GM12878 (cell line): Measurements from ENCODE around the gene CIB4. TPM values are rescaled to one million over a fixed set of nuclear protein-coding genes. Genes with fewer than 3 reads are reported as not detected.

ENCODE experiments used
- ATAC-seq: fragments of 200-7000 bp; cut with Tn5 transposase; 3 replicates; pipeline ENCODE4 v1.9.1; 2020; ENCODE audit warnings: mild to moderate bottlenecking, moderate library complexity
- BruUV-seq: library from RNA; stranded (reverse); fragments of 400-500 nt; replicated peaks from 2 replicates; lab custom pipeline; 2021; lab: Mats Ljungman, UMichigan
- CTCF ChIA-PET: fragments of 300-600 bp; sonication (Branson Sonifier 250); formaldehyde crosslinking; extraction: SDS; loops from one replicate; lab custom pipeline; 2021; ENCODE audit warnings: inconsistent platforms; lab: Yijun Ruan, JAX
- POLR2A ChIA-PET: fragments of 350-600 bp; formaldehyde crosslinking; extraction: SDS; loops from one replicate; lab custom pipeline; 2021; ENCODE audit warnings: inconsistent platforms; lab: Charles Lee
- RAD21 ChIA-PET: fragments of 300-600 bp; sonication (Branson Sonifier 250); formaldehyde crosslinking; loops from one replicate; lab custom pipeline; 2023; ENCODE audit warnings: antibody characterized with exemption; ENCODE audit not compliant: unreplicated experiment; lab: Charles Lee
- SMC1A ChIA-PET: fragments of 300-600 bp; sonication (Branson Sonifier 250); formaldehyde crosslinking; loops from one replicate; lab custom pipeline; 2023; ENCODE audit not compliant: unreplicated experiment, uncharacterized antibody; lab: Charles Lee
- DNase-seq: peaks from one replicate; pipeline ENCODE4 v3.0.0-alpha.2; 2011; ENCODE audit warnings: low read depth, low spot score
- FAIRE-seq: peaks from 3 replicates; lab custom pipeline; 2011; peaks lifted over from hg19 to GRCh38; lab: Jason Lieb, UNC
- H2AFZ ChIP-seq: 2 replicates; pipeline ENCODE4 v1.6.0; 2011; ENCODE audit warnings: low read depth, low read length, control low read depth; ENCODE audit not compliant: control insufficient read depth
- H3K27ac ChIP-seq: 2 replicates; pipeline ENCODE4 v1.5.1; 2011; ENCODE audit warnings: control low read depth; ENCODE audit not compliant: control insufficient read depth, insufficient read depth
- H3K27me3 ChIP-seq, 2 experiments: replicated peaks in 1 of 2; 2 replicates each; pipeline versions ENCODE4 v1.6.0 to v1.6.1; 2011; ENCODE audit warnings: low read length in 1 of 2; ENCODE audit not compliant: control insufficient read depth in 2 of 2, insufficient read depth in 2 of 2
- H3K36me3 ChIP-seq, 2 experiments: 2 replicates each; pipeline ENCODE4 v1.5.1; 2011; ENCODE audit warnings: low read length in 1 of 2; ENCODE audit not compliant: control insufficient read depth in 2 of 2, insufficient read depth in 2 of 2
- H3K4me1 ChIP-seq: 2 replicates; pipeline ENCODE4 v1.6.1; 2011; ENCODE audit warnings: mild to moderate bottlenecking, low read length, moderate library complexity, mixed read lengths; ENCODE audit not compliant: control insufficient read depth, insufficient read depth
- H3K4me2 ChIP-seq: 2 replicates; pipeline ENCODE4 v1.6.0; 2011; ENCODE audit warnings: control low read depth; ENCODE audit not compliant: control insufficient read depth, insufficient read depth
- H3K4me3 ChIP-seq: fragments of 200-600 bp; sonication (generic); 2 replicates; pipeline ENCODE4 v1.5.1; 2016
- H3K79me2 ChIP-seq: 2 replicates; pipeline ENCODE4 v1.6.0; 2011; ENCODE audit warnings: low read length; ENCODE audit not compliant: control insufficient read depth, insufficient read depth
- H3K9ac ChIP-seq: 2 replicates; pipeline ENCODE4 v1.8.0; 2011; ENCODE audit warnings: low read length, control low read depth, mixed read lengths; ENCODE audit not compliant: control insufficient read depth, insufficient read depth
- H3K9me3 ChIP-seq: replicated peaks from 3 replicates; pipeline ENCODE4 v1.5.1; 2011; ENCODE audit warnings: mild to moderate bottlenecking, low read length; ENCODE audit not compliant: control insufficient read depth, insufficient read depth
- H4K20me1 ChIP-seq: 2 replicates; pipeline ENCODE4 v1.6.0; 2011; ENCODE audit not compliant: control insufficient read depth, insufficient read depth
- CREM ChIP-seq: IDR thresholded peaks from 2 replicates; pipeline ENCODE4 v1.6.1; 2014; ENCODE audit warnings: antibody characterized with exemption, low read depth
- GABPA ChIP-seq: IDR thresholded peaks from 2 replicates; pipeline ENCODE4 v1.6.1; 2014; ENCODE audit warnings: antibody characterized with exemption, low read depth, mild to moderate bottlenecking, inconsistent platforms
- NFYA ChIP-seq: IDR thresholded peaks from 2 replicates; pipeline ENCODE4 v1.6.1; 2011; ENCODE audit warnings: low read depth, mild to moderate bottlenecking, low read length, improper control_type of control experiment, borderline replicate concordance
- RBBP5 ChIP-seq: fragments of 200-600 bp; sonication (generic); conservative IDR thresholded peaks from 2 replicates; pipeline ENCODE4 v1.6.1; 2016
- RFX5 ChIP-seq: IDR thresholded peaks from 2 replicates; pipeline ENCODE4 v1.6.1; 2011; ENCODE audit warnings: low read depth, low read length, improper control_type of control experiment
- TAF1 ChIP-seq: IDR thresholded peaks from 2 replicates; pipeline ENCODE4 v1.6.1; 2011; ENCODE audit warnings: mild to moderate bottlenecking, low read depth, low read length, borderline replicate concordance
- TARDBP ChIP-seq: IDR thresholded peaks from 2 replicates; pipeline ENCODE4 v1.6.1; 2016; ENCODE audit warnings: borderline replicate concordance
- WGBS: methylation state at CpG from one replicate; pipeline ENCODE4 v1.1.6; 2016; ENCODE audit warnings: low lambda C conversion rate; ENCODE audit not compliant: insufficient replicate concordance, insufficient coverage; ENCODE audit errors: missing lambda C conversion rate; 5-methylcytosine and 5-hydroxymethylcytosine counted together
- in situ Hi-C: fragments of 300-500 bp; cut with MboI; formaldehyde crosslinking; loops from 9 replicates; pipeline ENCODE4 v1.14.3; 2018; ENCODE audit warnings: mixed read lengths
- intact Hi-C: fragments of 100-400 bp; cut with micrococcal nuclease; formaldehyde crosslinking; loops from one replicate; pipeline ENCODE4 v1.14.2; 2022; ENCODE audit not compliant: unreplicated experiment
- polyA plus RNA-seq, 11 experiments: library from polyadenylated mRNA; depleted of rRNA in 4 of 11; unstranded in 6 of 11; stranded (reverse) in 5 of 11; fragments of >200 nt; fragmentation: Nextera tagmentation in 4 of 11; fragmentation: Illumina TruSeq in 1 of 11; extraction: Ambion mirVana in 4 of 11; extraction: Trizol in 1 of 11; gene quantifications; 1 replicate in 1 of 11; 2 replicates in 10 of 11; pipeline versions ENCODE4 v1.2.1 to v1.2.3, GENCODE V29; 2011 to 2016; ENCODE audit warnings: inconsistent platforms in 2 of 11, missing spikeins in 2 of 11, low read depth in 1 of 11
- total RNA-seq, 4 experiments: library from RNA; depleted of rRNA in 3 of 4; stranded (reverse); fragments of >200 nt in 3 of 4; fragmentation: Illumina TruSeq in 1 of 4; extraction: Trizol in 1 of 4; gene quantifications; 2 replicates each; pipeline versions ENCODE4 v1.2.1 to v1.2.3, GENCODE V29; 2013 to 2021
- TF ChIP-seq, protein P1 (sequence below), 3 experiments: IDR thresholded peaks in 2 of 3; conservative IDR thresholded peaks in 1 of 3; 2 replicates each; pipeline ENCODE4 v1.5.1; 2011; ENCODE audit warnings: low read depth in 3 of 3, low read length in 3 of 3, mild to moderate bottlenecking in 3 of 3, control low read depth in 2 of 3, moderate library complexity in 2 of 3, inconsistent platforms in 1 of 3, mixed read lengths in 1 of 3; ENCODE audit not compliant: control insufficient read depth in 2 of 3, insufficient read depth in 1 of 3; ENCODE audit errors: extremely low read depth in 1 of 3

Gene CIB4
- total and polyA plus RNA-seq, 10 of the 15 experiments (the other 5 are each of a cell fraction or from before 2014, with no cell fraction given): not detected

DNA sequence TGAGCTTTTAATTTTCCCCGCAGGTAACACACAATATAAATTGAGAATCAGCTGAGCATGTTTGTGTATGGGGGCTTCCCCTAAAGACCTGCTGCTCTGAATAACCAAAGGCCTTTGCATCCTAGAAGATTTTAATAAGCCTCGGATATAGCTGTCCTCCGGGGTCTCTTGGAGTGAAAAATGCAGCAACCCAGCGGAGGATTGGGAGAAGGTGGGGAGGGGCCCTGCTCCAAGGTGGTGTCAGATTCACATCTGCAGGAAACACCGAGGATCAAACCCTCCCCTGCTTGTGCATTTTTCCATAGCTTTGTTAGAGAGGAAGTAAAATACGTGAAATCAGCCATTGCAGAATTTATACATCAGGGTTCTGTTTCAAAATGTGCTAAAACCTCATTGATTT is 100.2 kb downstream of the CIB4 start:
- no peak for FAIRE-seq
- ChIA-PET CTCF (interaction anchor here (1.0 to 1.3 kb wide), 3 partner anchors 8 to 64 kb away, joined by 3 to 5 read pairs (median 3); no protein-coding TSS in a partner anchor), RAD21 (interaction anchor here (1.5 kb wide), 1 partner anchor 37 kb away, joined by 3 read pairs; no protein-coding TSS in a partner anchor), SMC1A (interaction anchor here (0.6 to 1.2 kb wide), 2 partner anchors 109 to 271 kb away, joined by 3 read pairs; no protein-coding TSS in a partner anchor), POLR2A (interaction anchor here (0.6 kb wide), 1 partner anchor 289 kb away, joined by 3 read pairs; no protein-coding TSS in a partner anchor)
- WGBS: 9% methylated on average over 6 of the region's 6 CpGs
- no peak for ATAC-seq
- H3K9ac ChIP-seq: no peak overlapping the region
- H3K9me3 ChIP-seq: no peaks in the 10 kb centered on the region
- H3K27me3 ChIP-seq: peaks cover 0 to 5% of the 10 kb centered on the region in 2 experiments; a peak in 3 of 4 replicates
- intact Hi-C loops (no loop called here), in situ Hi-C loops (no loop called here)
- H4K20me1 ChIP-seq: no peaks in the 10 kb centered on the region
- H3K4me2 ChIP-seq: no peak overlapping the region
- no peak overlapping the region for H3K4me3 ChIP-seq
- H3K36me3 ChIP-seq: no peaks in the 10 kb centered on the region
- no peaks in the 10 kb centered on the region for H3K79me2 ChIP-seq
- H3K4me1 ChIP-seq: no peaks in the 10 kb centered on the region
- no peak overlapping the region for H2AFZ ChIP-seq
- no TSS peak for BruUV-seq
- no peak for DNase-seq
- TF ChIP-seq, protein P1, sequence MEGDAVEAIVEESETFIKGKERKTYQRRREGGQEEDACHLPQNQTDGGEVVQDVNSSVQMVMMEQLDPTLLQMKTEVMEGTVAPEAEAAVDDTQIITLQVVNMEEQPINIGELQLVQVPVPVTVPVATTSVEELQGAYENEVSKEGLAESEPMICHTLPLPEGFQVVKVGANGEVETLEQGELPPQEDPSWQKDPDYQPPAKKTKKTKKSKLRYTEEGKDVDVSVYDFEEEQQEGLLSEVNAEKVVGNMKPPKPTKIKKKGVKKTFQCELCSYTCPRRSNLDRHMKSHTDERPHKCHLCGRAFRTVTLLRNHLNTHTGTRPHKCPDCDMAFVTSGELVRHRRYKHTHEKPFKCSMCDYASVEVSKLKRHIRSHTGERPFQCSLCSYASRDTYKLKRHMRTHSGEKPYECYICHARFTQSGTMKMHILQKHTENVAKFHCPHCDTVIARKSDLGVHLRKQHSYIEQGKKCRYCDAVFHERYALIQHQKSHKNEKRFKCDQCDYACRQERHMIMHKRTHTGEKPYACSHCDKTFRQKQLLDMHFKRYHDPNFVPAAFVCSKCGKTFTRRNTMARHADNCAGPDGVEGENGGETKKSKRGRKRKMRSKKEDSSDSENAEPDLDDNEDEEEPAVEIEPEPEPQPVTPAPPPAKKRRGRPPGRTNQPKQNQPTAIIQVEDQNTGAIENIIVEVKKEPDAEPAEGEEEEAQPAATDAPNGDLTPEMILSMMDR (IDR thresholded peaks at IDR 0.05 in 2 of 3, conservative IDR thresholded peaks at IDR 0.05 in 1 of 3; ENCODE audit: control insufficient read depth in 2 of 3, extremely low read depth in 1 of 3, insufficient read depth in 1 of 3, low read depth in 3 of 3, low read length in 3 of 3): no peak
- TF ChIP-seq TARDBP (no peak), RBBP5 (no peak), RFX5 (no peak), NFYA (no peak), GABPA (no peak), TAF1 (no peak), CREM (no peak)
- H3K27ac ChIP-seq: no peak overlapping the region
